Measurements from ENCODE around the gene FSTL4. TPM values are rescaled to one million over a fixed set of nuclear protein-coding genes. Genes with fewer than 3 reads are reported as not detected.
"Not testable (repeated sequence)": the region's sequence is repeated elsewhere in the genome, so short reads cannot be mapped to it uniquely, and the experiment has no call there.

The FSTL4 gene
- polyA plus RNA-seq, 3 donors: 0.42 to 1.2 (median 0.94) TPM

GRCh38 chr5:133446440-133446839, 165.9 kb downstream of the FSTL4 start:
- DNase-seq (ENCODE audit: extremely low read depth in 1 of 11, low read depth in 9 of 11, low spot score in 4 of 11): no peak

- no peak for DNase-seq (ENCODE audit: extremely low read depth in 1 of 11, low read depth in 9 of 11, low spot score in 4 of 11)
These were observed 166.6 kb downstream of the FSTL4 start for GRCh38 chr5:133445744-133446143.

- DNase-seq (ENCODE audit: extremely low read depth in 1 of 11, low read depth in 9 of 11, low spot score in 4 of 11): not testable (repeated sequence)
These were observed 167.1 kb downstream of the FSTL4 start for GRCh38 chr5:133445204-133445603.

GRCh38 chr5:133444711-133445110, 167.6 kb downstream of the FSTL4 start:
- DNase-seq (ENCODE audit: extremely low read depth in 1 of 11, low read depth in 9 of 11, low spot score in 4 of 11): no peak

- no peak for DNase-seq (ENCODE audit: extremely low read depth in 1 of 11, low read depth in 9 of 11, low spot score in 4 of 11)
These were observed 171.1 kb downstream of the FSTL4 start for GRCh38 chr5:133441166-133441815.

GRCh38 chr5:133440467-133441115, 171.8 kb downstream of the FSTL4 start:
- DNase-seq (ENCODE audit: extremely low read depth in 1 of 11, low read depth in 9 of 11, low spot score in 4 of 11): no peak

- DNase-seq (ENCODE audit: extremely low read depth in 1 of 11, low read depth in 9 of 11, low spot score in 4 of 11): no peak
These were observed 172.5 kb downstream of the FSTL4 start for GRCh38 chr5:133439859-133440258.

- no peak for DNase-seq (ENCODE audit: extremely low read depth in 1 of 11, low read depth in 9 of 11, low spot score in 4 of 11)
These were observed 173.9 kb downstream of the FSTL4 start for GRCh38 chr5:133438487-133438886.

- DNase-seq (ENCODE audit: extremely low read depth in 1 of 11, low read depth in 9 of 11, low spot score in 4 of 11): peak in 1 of 11 donors; percentile 28
These were observed 178.0 kb downstream of the FSTL4 start for GRCh38 chr5:133434336-133434735.

- no peak for DNase-seq (ENCODE audit: extremely low read depth in 1 of 11, low read depth in 9 of 11, low spot score in 4 of 11)
These were observed 178.7 kb downstream of the FSTL4 start for GRCh38 chr5:133433641-133434040.

GRCh38 chr5:133432956-133433532, 179.3 kb downstream of the FSTL4 start:
- no peak for DNase-seq (ENCODE audit: extremely low read depth in 1 of 11, low read depth in 9 of 11, low spot score in 4 of 11)

GRCh38 chr5:133431326-133431865, 180.9 kb downstream of the FSTL4 start:
- no peak for DNase-seq (ENCODE audit: extremely low read depth in 1 of 11, low read depth in 9 of 11, low spot score in 4 of 11)

- DNase-seq (ENCODE audit: extremely low read depth in 1 of 11, low read depth in 9 of 11, low spot score in 4 of 11): no peak
These were observed 182.2 kb downstream of the FSTL4 start for GRCh38 chr5:133430095-133430494.

- DNase-seq (ENCODE audit: extremely low read depth in 1 of 11, low read depth in 9 of 11, low spot score in 4 of 11): no peak
These were observed 183.3 kb downstream of the FSTL4 start for GRCh38 chr5:133429046-133429445.

GRCh38 chr5:133428072-133428660, 184.2 kb downstream of the FSTL4 start:
- DNase-seq (ENCODE audit: extremely low read depth in 1 of 11, low read depth in 9 of 11, low spot score in 4 of 11): no peak

GRCh38 chr5:133427121-133427777, 185.1 kb downstream of the FSTL4 start:
- no peak for DNase-seq (ENCODE audit: extremely low read depth in 1 of 11, low read depth in 9 of 11, low spot score in 4 of 11)

GRCh38 chr5:133426264-133426663, 186.1 kb downstream of the FSTL4 start:
- no peak for DNase-seq (ENCODE audit: extremely low read depth in 1 of 11, low read depth in 9 of 11, low spot score in 4 of 11)

- DNase-seq (ENCODE audit: extremely low read depth in 1 of 11, low read depth in 9 of 11, low spot score in 4 of 11): no peak
These were observed 186.6 kb downstream of the FSTL4 start for GRCh38 chr5:133425764-133426163.

- no peak for DNase-seq (ENCODE audit: extremely low read depth in 1 of 11, low read depth in 9 of 11, low spot score in 4 of 11)
These were observed 187.1 kb downstream of the FSTL4 start for GRCh38 chr5:133425222-133425621.

Data from renal cortex interstitium (tissue), 11 donors.